HAP-1 (cell line): ENCODE data around the gene KIF11.
"Not testable (repeated sequence)": the region's sequence is repeated elsewhere in the genome, so short reads cannot be mapped to it uniquely, and the experiment has no call there.

ENCODE experiments used
- DNase-seq, 2 experiments: peaks; one replicate each; pipeline ENCODE4 v3.0.0-alpha.2; 2016 to 2020; ENCODE audit warnings: low spot score in 2 of 2
- H3K27me3 ChIP-seq: fragments of 250-450 bp; sonication (Bioruptor Pico); 2 replicates; pipeline ENCODE4 v1.5.1; 2020; ENCODE audit warnings: low read depth, mild to moderate bottlenecking, moderate library complexity
- H3K36me3 ChIP-seq: fragments of 250-450 bp; sonication (Bioruptor Pico); replicated peaks from 2 replicates; pipeline ENCODE4 v1.5.1; 2020; ENCODE audit warnings: mild to moderate bottlenecking
- H3K4me1 ChIP-seq: fragments of 250-450 bp; sonication (Bioruptor Pico); 2 replicates; pipeline ENCODE4 v1.5.1; 2020; ENCODE audit warnings: mild to moderate bottlenecking
- H3K4me3 ChIP-seq: fragments of 250-450 bp; sonication (Bioruptor Pico); 2 replicates; pipeline ENCODE4 v1.5.1; 2020; ENCODE audit warnings: mild to moderate bottlenecking, moderate library complexity
- H3K9me3 ChIP-seq: fragments of 250-450 bp; sonication (Bioruptor Pico); 2 replicates; pipeline ENCODE4 v1.5.1; 2020; ENCODE audit warnings: mild to moderate bottlenecking, moderate library complexity
- in situ Hi-C: fragments of 300-500 bp; cut with MboI; formaldehyde crosslinking; loops from 3 replicates; pipeline ENCODE4 v1.14.3; 2020; ENCODE audit warnings: low sequenced_read_pairs, inconsistent platforms, mixed read lengths

The KIF11 gene

DNA sequence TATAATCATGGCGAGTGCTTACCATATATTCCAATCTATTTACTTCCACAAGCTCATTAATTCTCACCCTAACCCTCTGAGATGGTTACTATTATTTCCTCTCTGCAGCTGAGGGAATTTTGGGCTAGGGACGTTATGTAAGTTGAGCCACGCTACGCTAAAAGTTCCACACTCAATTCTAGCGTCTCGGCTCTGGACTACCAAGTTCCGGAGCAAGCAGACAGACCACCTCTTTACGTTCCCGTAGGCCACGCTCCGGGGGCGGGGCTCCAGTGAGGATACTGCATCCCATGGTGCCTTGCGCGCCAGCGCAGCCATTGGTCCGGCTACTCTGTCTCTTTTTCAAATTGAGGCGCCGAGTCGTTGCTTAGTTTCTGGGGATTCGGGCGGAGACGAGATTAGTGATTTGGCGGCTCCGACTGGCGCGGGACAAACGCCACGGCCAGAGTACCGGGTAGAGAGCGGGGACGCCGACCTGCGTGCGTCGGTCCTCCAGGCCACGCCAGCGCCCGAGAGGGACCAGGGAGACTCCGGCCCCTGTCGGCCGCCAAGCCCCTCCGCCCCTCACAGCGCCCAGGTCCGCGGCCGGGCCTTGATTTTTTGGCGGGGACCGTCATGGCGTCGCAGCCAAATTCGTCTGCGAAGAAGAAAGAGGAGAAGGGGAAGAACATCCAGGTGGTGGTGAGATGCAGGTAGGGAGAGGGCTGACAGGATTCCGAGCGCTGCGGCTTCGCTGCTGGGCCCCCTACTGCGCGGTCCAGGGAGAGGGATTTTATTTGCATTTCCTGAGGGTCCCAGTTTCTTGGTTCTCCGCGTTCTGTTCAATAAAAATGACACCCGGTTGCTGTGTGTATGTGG lies at the start of gene KIF11:
TSS of gene KIF11 (plus strand) at position 370 of the 858 bp plus-strand sequence. CDS start at position 616, 246 bp downstream.
- Histone ChIP-seq H3K36me3 (0 out of 2 replicates have a peak, but pooled peaks cover under 1% of the 10 kb centered on the region), H3K27me3 (no peaks in the 10 kb centered on the region), H3K4me1 (peaks cover 13% of the 10 kb centered on the region), H3K4me3 (peak within 1 kb of the TSS; percentile 78), H3K9me3 (no peaks in the 10 kb centered on the region)
- in situ Hi-C loops = no loop called here
- peak; percentile 94 to 99 for DNase-seq

DNA sequence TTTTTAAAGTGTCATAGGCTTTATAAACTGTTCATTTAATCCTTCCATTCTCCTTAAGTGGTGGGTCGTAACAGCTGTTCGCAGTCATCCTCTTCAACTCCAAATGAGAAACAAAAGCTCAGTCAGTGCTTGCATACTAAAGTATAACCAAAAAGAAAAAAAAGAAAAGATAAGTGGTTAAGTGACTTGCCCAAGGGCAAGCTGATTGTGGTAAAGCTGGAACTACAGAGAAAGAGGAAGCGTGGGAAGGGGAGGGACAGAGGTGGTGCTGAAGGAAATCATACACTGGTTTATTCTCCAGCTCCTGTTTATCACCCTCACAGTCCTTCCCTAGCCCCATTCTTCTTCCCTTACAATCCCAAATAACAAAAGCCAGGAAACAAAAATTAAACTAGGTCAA lies 48.6 kb upstream of the KIF11 start:
- Histone ChIP-seq H3K9me3 (no peaks in the 10 kb centered on the region), H3K4me3 (no peak overlapping the region), H3K4me1 (peaks cover 19% of the 10 kb centered on the region), H3K36me3 (0 out of 2 replicates have a peak, but pooled peaks cover 4% of the 10 kb centered on the region), H3K27me3 (no peaks in the 10 kb centered on the region)
- peak; percentile 76 to 92 for DNase-seq
- in situ Hi-C loops = no loop called here

- Histone ChIP-seq H3K4me1 (peaks cover 19% of the 10 kb centered on the region), H3K27me3 (no peaks in the 10 kb centered on the region), H3K36me3 (0 out of 2 replicates have a peak, but pooled peaks cover 4% of the 10 kb centered on the region), H3K9me3 (no peaks in the 10 kb centered on the region), H3K4me3 (no peak overlapping the region)
- in situ Hi-C loops = no loop called here
- DNase-seq = no peak
Measured at GRCh38 chr10:92545556-92545955, 47.4 kb upstream of the KIF11 start.

DNA sequence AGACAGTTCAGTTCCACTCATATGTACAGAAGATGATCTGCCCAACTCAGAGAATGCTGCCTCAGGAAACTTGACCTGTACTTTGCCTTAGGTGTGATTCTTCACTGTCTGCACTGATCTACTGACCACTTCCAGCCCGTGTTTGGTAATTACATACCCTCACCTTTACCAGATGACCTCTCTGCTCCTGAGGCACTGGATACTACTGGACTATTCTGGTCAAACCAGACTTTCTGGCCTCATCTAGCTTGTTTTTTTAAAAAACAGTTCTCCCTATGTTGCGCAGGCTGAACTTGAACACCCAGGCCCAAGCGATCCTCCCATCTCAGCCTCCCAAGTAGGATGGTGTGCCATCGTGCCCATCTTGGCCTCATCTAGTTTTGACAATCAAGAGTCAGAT lies 45.3 kb upstream of the KIF11 start:
- H3K36me3 ChIP-seq = 0 out of 2 replicates have a peak, but pooled peaks cover 4% of the 10 kb centered on the region
- no peaks in the 10 kb centered on the region for H3K9me3 ChIP-seq
- no peak for DNase-seq
- in situ Hi-C loops = no loop called here
- no peak overlapping the region for H3K4me3 ChIP-seq
- H3K4me1 ChIP-seq = peaks cover 17% of the 10 kb centered on the region
- no peaks in the 10 kb centered on the region for H3K27me3 ChIP-seq

DNA sequence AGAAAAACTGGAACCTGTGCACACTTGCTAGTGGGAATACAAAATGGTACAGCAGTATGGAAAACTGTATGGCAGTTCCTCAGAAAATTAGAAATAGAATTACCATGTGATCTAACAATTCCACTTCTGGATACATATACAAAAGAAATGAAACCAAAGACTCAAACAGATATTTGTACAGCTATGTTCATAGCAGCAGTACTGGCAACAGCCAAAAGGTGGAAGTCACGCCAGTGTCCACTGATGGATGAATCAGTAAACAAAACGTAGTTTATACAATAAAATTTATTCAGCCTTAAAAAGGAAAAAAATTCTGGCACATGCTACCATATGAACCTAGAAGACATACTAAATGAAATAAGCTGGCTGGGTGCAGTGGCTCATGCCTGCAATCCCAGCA lies 42.0 kb upstream of the KIF11 start:
- 0 out of 2 replicates have a peak, but pooled peaks cover 5% of the 10 kb centered on the region for H3K9me3 ChIP-seq
- no peaks in the 10 kb centered on the region for H3K27me3 ChIP-seq
- no peak overlapping the region for H3K4me3 ChIP-seq
- in situ Hi-C loops = no loop called here
- H3K4me1 ChIP-seq = 0 out of 2 replicates have a peak, but pooled peaks cover 2% of the 10 kb centered on the region
- H3K36me3 ChIP-seq = peaks cover 17% of the 10 kb centered on the region
- DNase-seq = no peak

DNA sequence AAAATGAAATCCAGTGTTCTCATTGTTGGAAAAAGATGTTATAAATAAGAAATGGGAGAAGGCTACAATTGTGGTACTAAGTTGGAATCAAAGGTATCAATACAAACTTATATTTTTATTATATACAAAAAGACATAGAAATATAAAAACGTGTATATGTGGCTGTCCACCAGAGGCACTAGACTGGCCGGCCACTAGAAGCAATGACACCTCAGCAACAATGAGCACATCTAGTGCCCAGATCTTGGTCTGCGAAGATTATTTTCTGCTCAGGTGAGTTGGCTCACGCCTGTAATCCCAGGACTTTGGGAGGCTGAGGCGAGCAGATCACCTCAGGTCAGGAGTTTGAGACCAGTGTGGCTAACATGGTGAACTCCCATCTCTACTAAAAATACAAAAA lies 40.6 kb upstream of the KIF11 start:
- Histone ChIP-seq H3K9me3 (0 out of 2 replicates have a peak, but pooled peaks cover 5% of the 10 kb centered on the region), H3K4me1 (0 out of 2 replicates have a peak, but pooled peaks cover 2% of the 10 kb centered on the region), H3K27me3 (no peaks in the 10 kb centered on the region), H3K4me3 (no peak overlapping the region), H3K36me3 (peaks cover 17% of the 10 kb centered on the region)
- in situ Hi-C loops = no loop called here
- no peak for DNase-seq

GRCh38 chr10:92553959-92554358 lies 39.0 kb upstream of the KIF11 start:
- no peak overlapping the region for H3K4me3 ChIP-seq
- H3K4me1 ChIP-seq = no peaks in the 10 kb centered on the region
- no peak for DNase-seq
- peaks cover 15% of the 10 kb centered on the region for H3K36me3 ChIP-seq
- in situ Hi-C loops = no loop called here
- H3K9me3 ChIP-seq = peaks cover 5% of the 10 kb centered on the region; the same call in 1 of the 2 replicates
- no peaks in the 10 kb centered on the region for H3K27me3 ChIP-seq

DNA sequence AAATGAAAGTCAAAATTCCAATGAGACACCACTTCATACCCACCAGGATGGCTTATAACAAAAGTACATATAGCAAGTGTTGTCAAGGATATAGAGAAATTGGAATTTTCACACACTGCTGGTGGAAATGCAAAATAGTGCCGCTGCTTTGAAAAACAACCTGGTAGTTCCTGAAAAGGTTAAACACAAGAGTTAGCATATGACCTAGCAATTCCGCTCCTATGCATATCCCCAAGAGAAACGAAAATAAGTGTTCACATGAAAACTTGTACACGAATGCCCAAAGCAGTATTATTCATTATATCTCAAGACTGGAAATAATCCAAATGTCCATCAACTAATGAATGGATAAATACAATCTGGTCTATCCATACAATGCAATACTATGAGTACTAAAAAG lies 33.9 kb upstream of the KIF11 start:
- in situ Hi-C loops = no loop called here
- H3K4me3 ChIP-seq = no peak overlapping the region
- no peaks in the 10 kb centered on the region for H3K27me3 ChIP-seq
- no peak for DNase-seq
- H3K4me1 ChIP-seq = 0 out of 2 replicates have a peak, but pooled peaks cover 3% of the 10 kb centered on the region
- peaks cover 6% of the 10 kb centered on the region; the same call in 1 of the 2 replicates for H3K9me3 ChIP-seq
- peaks cover 21% of the 10 kb centered on the region for H3K36me3 ChIP-seq

GRCh38 chr10:92562424-92562823 lies 30.5 kb upstream of the KIF11 start:
- Histone ChIP-seq H3K9me3 (peaks cover 5% of the 10 kb centered on the region; the same call in 1 of the 2 replicates), H3K4me3 (no peak overlapping the region), H3K36me3 (peaks cover 15% of the 10 kb centered on the region), H3K4me1 (0 out of 2 replicates have a peak, but pooled peaks cover 3% of the 10 kb centered on the region), H3K27me3 (no peaks in the 10 kb centered on the region)
- in situ Hi-C loops = no loop called here
- no peak for DNase-seq

- Histone ChIP-seq H3K9me3 (no peaks in the 10 kb centered on the region), H3K36me3 (peaks cover 17% of the 10 kb centered on the region), H3K4me1 (peaks cover 13% of the 10 kb centered on the region), H3K27me3 (no peaks in the 10 kb centered on the region), H3K4me3 (no peak overlapping the region)
- in situ Hi-C loops = no loop called here
- no peak for DNase-seq
Measured at GRCh38 chr10:92567952-92568600, 24.9 kb upstream of the KIF11 start.

GRCh38 chr10:92569071-92569470 lies 23.9 kb upstream of the KIF11 start:
- in situ Hi-C loops = no loop called here
- no peak for DNase-seq
- Histone ChIP-seq H3K36me3 (peaks cover 12% of the 10 kb centered on the region), H3K9me3 (no peaks in the 10 kb centered on the region), H3K4me3 (no peak overlapping the region), H3K4me1 (peaks cover 13% of the 10 kb centered on the region), H3K27me3 (no peaks in the 10 kb centered on the region)

- H3K4me1 ChIP-seq = peaks cover 14% of the 10 kb centered on the region
- DNase-seq, H3K9me3 ChIP-seq, H3K27me3 ChIP-seq, H3K4me3 ChIP-seq: not testable (repeated sequence)
- peaks cover 12% of the 10 kb centered on the region for H3K36me3 ChIP-seq
- in situ Hi-C loops = loop anchor here (5.0 kb wide), 1 partner anchor 47 kb away; no protein-coding TSS in a partner anchor
Measured at GRCh38 chr10:92569663-92570062, 23.3 kb upstream of the KIF11 start.

- Histone ChIP-seq H3K27me3 (no peaks in the 10 kb centered on the region), H3K4me1 (peaks cover 22% of the 10 kb centered on the region), H3K36me3 (peaks cover 12% of the 10 kb centered on the region), H3K4me3 (peak overlapping the region; percentile 85), H3K9me3 (no peaks in the 10 kb centered on the region)
- in situ Hi-C loops = loop anchor here (5.0 kb wide), 1 partner anchor 49 kb away; no protein-coding TSS in a partner anchor
- DNase-seq = no peak
Measured at GRCh38 chr10:92571649-92572048, 21.3 kb upstream of the KIF11 start.
